Measurements from ENCODE around the gene NR5A1.
A peak's percentile ranks its signal among the peaks of the same experiment; 100 is the strongest.

Gene NR5A1

DNA sequence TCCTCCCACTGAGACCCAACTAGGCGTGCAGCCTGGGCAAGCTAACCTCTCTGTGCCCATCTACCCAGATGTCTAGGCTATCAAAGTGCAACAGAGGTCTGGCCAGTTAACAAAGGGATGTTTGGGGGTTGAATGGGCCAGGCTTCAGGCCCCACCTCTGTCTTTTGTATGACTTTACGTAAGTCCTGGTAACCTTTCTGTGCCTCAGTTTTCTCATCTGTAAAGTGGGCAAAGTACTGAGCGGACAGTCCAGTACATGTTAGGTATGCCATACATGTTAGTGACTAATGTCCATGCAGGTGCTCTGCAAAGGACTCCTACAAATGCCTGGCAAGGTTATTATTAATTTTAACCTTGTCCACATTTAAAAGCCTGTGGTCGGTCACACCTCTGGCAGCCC lies 14.0 kb downstream of the NR5A1 start:
- DNase-seq: no peak
- TF ChIP-seq, protein P1, sequence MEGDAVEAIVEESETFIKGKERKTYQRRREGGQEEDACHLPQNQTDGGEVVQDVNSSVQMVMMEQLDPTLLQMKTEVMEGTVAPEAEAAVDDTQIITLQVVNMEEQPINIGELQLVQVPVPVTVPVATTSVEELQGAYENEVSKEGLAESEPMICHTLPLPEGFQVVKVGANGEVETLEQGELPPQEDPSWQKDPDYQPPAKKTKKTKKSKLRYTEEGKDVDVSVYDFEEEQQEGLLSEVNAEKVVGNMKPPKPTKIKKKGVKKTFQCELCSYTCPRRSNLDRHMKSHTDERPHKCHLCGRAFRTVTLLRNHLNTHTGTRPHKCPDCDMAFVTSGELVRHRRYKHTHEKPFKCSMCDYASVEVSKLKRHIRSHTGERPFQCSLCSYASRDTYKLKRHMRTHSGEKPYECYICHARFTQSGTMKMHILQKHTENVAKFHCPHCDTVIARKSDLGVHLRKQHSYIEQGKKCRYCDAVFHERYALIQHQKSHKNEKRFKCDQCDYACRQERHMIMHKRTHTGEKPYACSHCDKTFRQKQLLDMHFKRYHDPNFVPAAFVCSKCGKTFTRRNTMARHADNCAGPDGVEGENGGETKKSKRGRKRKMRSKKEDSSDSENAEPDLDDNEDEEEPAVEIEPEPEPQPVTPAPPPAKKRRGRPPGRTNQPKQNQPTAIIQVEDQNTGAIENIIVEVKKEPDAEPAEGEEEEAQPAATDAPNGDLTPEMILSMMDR (IDR thresholded peaks at IDR 0.05; ENCODE audit: low read depth, low read length): no peak
- Histone ChIP-seq H3K4me3 (ENCODE audit: low read depth, low read length) (no peak overlapping the region), H3K27me3 (ENCODE audit: insufficient read depth, low read depth, severe bottlenecking) (no peaks in the 10 kb centered on the region), H3K36me3 (no peaks in the 10 kb centered on the region), H3K9me3 (ENCODE audit: severe bottlenecking) (no peaks in the 10 kb centered on the region), H3K27ac (no peak overlapping the region)

DNA sequence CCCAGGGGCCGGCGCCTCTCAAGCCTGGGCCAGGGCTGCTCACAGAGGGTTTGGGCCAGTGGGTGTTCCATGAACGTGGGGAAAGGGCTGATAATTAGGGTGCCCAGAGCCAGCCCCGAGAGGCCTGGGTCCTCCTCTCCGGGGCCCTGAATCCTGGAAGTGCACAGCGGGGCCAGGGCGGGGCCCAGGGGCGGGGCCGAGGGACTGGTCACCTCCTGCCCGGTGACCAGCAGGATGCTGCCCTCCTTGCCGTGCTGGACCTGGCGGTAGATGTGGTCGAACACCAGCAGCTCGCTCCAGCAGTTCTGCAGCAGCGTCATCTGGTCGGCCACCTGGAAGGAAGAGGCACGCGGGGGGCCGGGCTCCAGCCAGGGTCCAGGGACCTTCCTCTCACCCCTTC lies 14.4 kb downstream of the NR5A1 start:
- Histone ChIP-seq H3K27ac (no peak overlapping the region), H3K36me3 (no peaks in the 10 kb centered on the region), H3K27me3 (ENCODE audit: insufficient read depth, low read depth, severe bottlenecking) (no peaks in the 10 kb centered on the region), H3K9me3 (ENCODE audit: severe bottlenecking) (no peaks in the 10 kb centered on the region), H3K4me3 (ENCODE audit: low read depth, low read length) (no peak overlapping the region)
- DNase-seq: no peak
- TF ChIP-seq, protein P1 (IDR thresholded peaks at IDR 0.05; ENCODE audit: low read depth, low read length): no peak

DNA sequence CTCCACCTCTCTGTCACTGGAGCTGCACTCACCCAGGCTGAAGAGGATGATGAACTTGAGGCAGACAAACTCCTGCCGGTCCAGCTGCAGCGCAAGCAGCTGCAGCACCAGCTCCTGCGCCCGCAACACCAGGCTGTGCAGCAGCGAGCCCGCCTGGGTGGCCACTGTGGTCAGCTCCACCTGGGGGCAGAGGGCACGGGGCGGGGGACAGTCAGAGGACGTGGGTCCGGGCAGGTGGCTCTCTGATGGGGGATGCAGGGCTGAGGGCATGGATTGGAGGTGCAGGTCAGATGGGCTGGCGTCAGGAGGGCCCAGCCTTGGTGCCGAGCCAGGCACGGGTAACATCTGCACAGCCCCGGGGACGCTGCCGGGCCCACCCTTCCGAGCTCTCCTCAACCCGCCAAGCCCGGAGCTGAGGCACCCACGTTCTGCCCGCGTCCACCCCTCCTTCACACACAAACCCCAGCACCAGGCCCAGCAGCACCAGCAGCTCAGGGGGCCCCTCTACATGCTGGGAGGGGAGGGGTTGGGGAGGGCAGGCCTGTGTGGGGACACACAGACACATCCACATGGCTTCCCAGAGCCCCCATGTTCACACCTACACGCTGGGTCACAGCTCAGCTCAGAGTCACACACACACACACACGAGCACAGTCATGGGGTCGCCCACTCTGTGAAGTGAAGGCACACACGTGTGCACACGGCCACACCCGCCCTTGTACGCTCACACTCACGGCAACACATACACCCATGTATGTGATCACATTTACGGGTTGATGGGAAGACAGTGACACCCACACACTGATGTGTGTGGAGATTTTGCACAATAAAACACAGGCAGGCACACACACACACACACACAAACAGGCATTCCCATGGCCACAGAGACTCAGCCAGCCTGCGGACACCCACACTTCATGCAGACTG lies 15.9 kb downstream of the NR5A1 start:
- no peak overlapping the region for H3K4me3 ChIP-seq (ENCODE audit: low read depth, low read length)
- H3K27me3 ChIP-seq (ENCODE audit: insufficient read depth, low read depth, severe bottlenecking): no peaks in the 10 kb centered on the region
- H3K27ac ChIP-seq: no peak overlapping the region
- DNase-seq: no peak
- no peaks in the 10 kb centered on the region for H3K9me3 ChIP-seq (ENCODE audit: severe bottlenecking)
- TF ChIP-seq, protein P1 (IDR thresholded peaks at IDR 0.05; ENCODE audit: low read depth, low read length): no peak
- H3K36me3 ChIP-seq: no peaks in the 10 kb centered on the region

DNA sequence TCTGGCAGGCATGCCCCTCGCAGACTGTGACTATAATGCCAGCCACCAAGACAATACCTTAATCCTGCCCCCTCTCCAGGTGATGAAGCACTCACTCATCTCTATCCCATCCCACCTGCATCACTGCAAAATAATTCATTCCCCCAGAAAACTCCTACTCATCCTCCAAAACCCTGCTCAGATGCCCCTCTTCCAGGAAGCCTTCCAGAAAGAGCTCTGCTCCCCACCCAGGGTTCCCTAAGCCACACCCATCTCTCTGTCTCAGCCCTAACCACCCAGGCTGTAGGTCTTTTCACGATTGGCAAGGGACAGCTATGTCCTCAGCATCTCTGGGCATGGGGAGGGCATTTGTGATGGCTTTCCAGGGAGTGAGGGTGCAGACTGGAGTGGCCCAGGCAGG lies 17.2 kb downstream of the NR5A1 start:
- H3K27ac ChIP-seq: peak overlapping the region; percentile 25
- no peak for DNase-seq
- TF ChIP-seq, protein P1 (IDR thresholded peaks at IDR 0.05; ENCODE audit: low read depth, low read length): no peak
- H3K9me3 ChIP-seq (ENCODE audit: severe bottlenecking): no peaks in the 10 kb centered on the region
- H3K4me3 ChIP-seq (ENCODE audit: low read depth, low read length): no peak overlapping the region
- no peaks in the 10 kb centered on the region for H3K27me3 ChIP-seq (ENCODE audit: insufficient read depth, low read depth, severe bottlenecking)
- no peaks in the 10 kb centered on the region for H3K36me3 ChIP-seq

DNA sequence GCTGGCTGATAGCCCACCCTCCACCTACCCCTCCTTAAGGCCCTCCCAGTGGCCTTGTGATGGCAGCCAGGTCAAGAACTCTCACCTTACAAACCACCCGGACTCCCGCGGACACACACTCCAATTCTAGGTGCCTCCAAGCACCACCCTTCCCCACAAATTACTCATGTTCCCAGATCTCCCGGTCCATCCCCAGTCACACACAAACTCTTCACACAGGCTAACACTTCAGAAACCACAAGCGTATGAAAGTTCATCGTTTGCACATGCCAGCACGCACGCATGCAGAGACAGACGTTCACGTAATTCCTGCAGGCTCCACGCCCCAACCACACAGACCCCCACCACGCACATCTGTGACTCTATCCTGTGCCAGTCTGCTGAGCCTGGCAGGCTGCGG lies 18.0 kb downstream of the NR5A1 start:
- Histone ChIP-seq H3K27me3 (ENCODE audit: insufficient read depth, low read depth, severe bottlenecking) (no peaks in the 10 kb centered on the region), H3K9me3 (ENCODE audit: severe bottlenecking) (no peaks in the 10 kb centered on the region), H3K36me3 (no peaks in the 10 kb centered on the region), H3K4me3 (ENCODE audit: low read depth, low read length) (peak overlapping the region; percentile 3; the same call in 1 of the 2 replicates), H3K27ac (peak overlapping the region; percentile 10)
- TF ChIP-seq, protein P1 (IDR thresholded peaks at IDR 0.05; ENCODE audit: low read depth, low read length): no peak
- DNase-seq: no peak

Measured in WERI-Rb-1 (cell line).